GM12878 (cell line): Measurements from ENCODE around the gene LARP4. TPM values are rescaled to one million over a fixed set of nuclear protein-coding genes. Genes with fewer than 3 reads are reported as not detected.

Source experiments
- ATAC-seq: fragments of 200-7000 bp; cut with Tn5 transposase; 3 replicates; pipeline ENCODE4 v1.9.1; 2020; ENCODE audit warnings: mild to moderate bottlenecking, moderate library complexity
- BruUV-seq: library from RNA; stranded (reverse); fragments of 400-500 nt; replicated peaks from 2 replicates; lab custom pipeline; 2021; lab: Mats Ljungman, UMichigan
- CTCF ChIA-PET: fragments of 300-600 bp; sonication (Branson Sonifier 250); formaldehyde crosslinking; extraction: SDS; loops from one replicate; lab custom pipeline; 2021; ENCODE audit warnings: inconsistent platforms; lab: Yijun Ruan, JAX
- POLR2A ChIA-PET: fragments of 350-600 bp; formaldehyde crosslinking; extraction: SDS; loops from one replicate; lab custom pipeline; 2021; ENCODE audit warnings: inconsistent platforms; lab: Charles Lee
- RAD21 ChIA-PET: fragments of 300-600 bp; sonication (Branson Sonifier 250); formaldehyde crosslinking; loops from one replicate; lab custom pipeline; 2023; ENCODE audit warnings: antibody characterized with exemption; ENCODE audit not compliant: unreplicated experiment; lab: Charles Lee
- SMC1A ChIA-PET: fragments of 300-600 bp; sonication (Branson Sonifier 250); formaldehyde crosslinking; loops from one replicate; lab custom pipeline; 2023; ENCODE audit not compliant: unreplicated experiment, uncharacterized antibody; lab: Charles Lee
- DNase-seq: peaks from one replicate; pipeline ENCODE4 v3.0.0-alpha.2; 2011; ENCODE audit warnings: low read depth, low spot score
- FAIRE-seq: peaks from 3 replicates; lab custom pipeline; 2011; peaks lifted over from hg19 to GRCh38; lab: Jason Lieb, UNC
- H2AFZ ChIP-seq: 2 replicates; pipeline ENCODE4 v1.6.0; 2011; ENCODE audit warnings: low read depth, low read length, control low read depth; ENCODE audit not compliant: control insufficient read depth
- H3K27ac ChIP-seq: 2 replicates; pipeline ENCODE4 v1.5.1; 2011; ENCODE audit warnings: control low read depth; ENCODE audit not compliant: control insufficient read depth, insufficient read depth
- H3K27me3 ChIP-seq, 2 experiments: replicated peaks in 1 of 2; 2 replicates each; pipeline versions ENCODE4 v1.6.0 to v1.6.1; 2011; ENCODE audit warnings: low read length in 1 of 2; ENCODE audit not compliant: control insufficient read depth in 2 of 2, insufficient read depth in 2 of 2
- H3K36me3 ChIP-seq, 2 experiments: 2 replicates each; pipeline ENCODE4 v1.5.1; 2011; ENCODE audit warnings: low read length in 1 of 2; ENCODE audit not compliant: control insufficient read depth in 2 of 2, insufficient read depth in 2 of 2
- H3K4me1 ChIP-seq: 2 replicates; pipeline ENCODE4 v1.6.1; 2011; ENCODE audit warnings: mild to moderate bottlenecking, low read length, moderate library complexity, mixed read lengths; ENCODE audit not compliant: control insufficient read depth, insufficient read depth
- H3K4me2 ChIP-seq: 2 replicates; pipeline ENCODE4 v1.6.0; 2011; ENCODE audit warnings: control low read depth; ENCODE audit not compliant: control insufficient read depth, insufficient read depth
- H3K4me3 ChIP-seq: fragments of 200-600 bp; sonication (generic); 2 replicates; pipeline ENCODE4 v1.5.1; 2016
- H3K79me2 ChIP-seq: 2 replicates; pipeline ENCODE4 v1.6.0; 2011; ENCODE audit warnings: low read length; ENCODE audit not compliant: control insufficient read depth, insufficient read depth
- H3K9ac ChIP-seq: 2 replicates; pipeline ENCODE4 v1.8.0; 2011; ENCODE audit warnings: low read length, control low read depth, mixed read lengths; ENCODE audit not compliant: control insufficient read depth, insufficient read depth
- H3K9me3 ChIP-seq: replicated peaks from 3 replicates; pipeline ENCODE4 v1.5.1; 2011; ENCODE audit warnings: mild to moderate bottlenecking, low read length; ENCODE audit not compliant: control insufficient read depth, insufficient read depth
- H4K20me1 ChIP-seq: 2 replicates; pipeline ENCODE4 v1.6.0; 2011; ENCODE audit not compliant: control insufficient read depth, insufficient read depth
- EP300 ChIP-seq, 2 experiments: fragments of 150-350 bp in 1 of 2; IDR thresholded peaks; 2 replicates each; pipeline ENCODE4 v1.6.1; 2011 to 2012; ENCODE audit warnings: low read depth in 2 of 2, low read length in 2 of 2, borderline replicate concordance in 1 of 2, improper control_type of control experiment in 1 of 2, inconsistent platforms in 1 of 2; ENCODE audit not compliant: control insufficient read depth in 1 of 2
- NKRF ChIP-seq: fragments of 450-650 bp; conservative IDR thresholded peaks from 2 replicates; pipeline ENCODE4 v1.6.1; 2017; ENCODE audit warnings: mild to moderate bottlenecking, moderate library complexity
- WGBS: methylation state at CpG from one replicate; pipeline ENCODE4 v1.1.6; 2016; ENCODE audit warnings: low lambda C conversion rate; ENCODE audit not compliant: insufficient replicate concordance, insufficient coverage; ENCODE audit errors: missing lambda C conversion rate; 5-methylcytosine and 5-hydroxymethylcytosine counted together
- in situ Hi-C: fragments of 300-500 bp; cut with MboI; formaldehyde crosslinking; loops from 9 replicates; pipeline ENCODE4 v1.14.3; 2018; ENCODE audit warnings: mixed read lengths
- intact Hi-C: fragments of 100-400 bp; cut with micrococcal nuclease; formaldehyde crosslinking; loops from one replicate; pipeline ENCODE4 v1.14.2; 2022; ENCODE audit not compliant: unreplicated experiment
- polyA plus RNA-seq, 11 experiments: library from polyadenylated mRNA; depleted of rRNA in 4 of 11; unstranded in 6 of 11; stranded (reverse) in 5 of 11; fragments of >200 nt; fragmentation: Nextera tagmentation in 4 of 11; fragmentation: Illumina TruSeq in 1 of 11; extraction: Ambion mirVana in 4 of 11; extraction: Trizol in 1 of 11; gene quantifications; 1 replicate in 1 of 11; 2 replicates in 10 of 11; pipeline versions ENCODE4 v1.2.1 to v1.2.3, GENCODE V29; 2011 to 2016; ENCODE audit warnings: inconsistent platforms in 2 of 11, missing spikeins in 2 of 11, low read depth in 1 of 11
- total RNA-seq, 4 experiments: library from RNA; depleted of rRNA in 3 of 4; stranded (reverse); fragments of >200 nt in 3 of 4; fragmentation: Illumina TruSeq in 1 of 4; extraction: Trizol in 1 of 4; gene quantifications; 2 replicates each; pipeline versions ENCODE4 v1.2.1 to v1.2.3, GENCODE V29; 2013 to 2021
- TF ChIP-seq, protein P1 (sequence below): fragments of 150-350 bp; IDR thresholded peaks from 2 replicates; pipeline ENCODE4 v1.6.1; 2014; ENCODE audit warnings: mild to moderate bottlenecking, low read depth, low read length

Gene LARP4
- total and polyA plus RNA-seq, 10 of the 15 experiments (the other 5 are each of a cell fraction or from before 2014, with no cell fraction given), result 24.1 to 72.6 (median 35.6) TPM

DNA sequence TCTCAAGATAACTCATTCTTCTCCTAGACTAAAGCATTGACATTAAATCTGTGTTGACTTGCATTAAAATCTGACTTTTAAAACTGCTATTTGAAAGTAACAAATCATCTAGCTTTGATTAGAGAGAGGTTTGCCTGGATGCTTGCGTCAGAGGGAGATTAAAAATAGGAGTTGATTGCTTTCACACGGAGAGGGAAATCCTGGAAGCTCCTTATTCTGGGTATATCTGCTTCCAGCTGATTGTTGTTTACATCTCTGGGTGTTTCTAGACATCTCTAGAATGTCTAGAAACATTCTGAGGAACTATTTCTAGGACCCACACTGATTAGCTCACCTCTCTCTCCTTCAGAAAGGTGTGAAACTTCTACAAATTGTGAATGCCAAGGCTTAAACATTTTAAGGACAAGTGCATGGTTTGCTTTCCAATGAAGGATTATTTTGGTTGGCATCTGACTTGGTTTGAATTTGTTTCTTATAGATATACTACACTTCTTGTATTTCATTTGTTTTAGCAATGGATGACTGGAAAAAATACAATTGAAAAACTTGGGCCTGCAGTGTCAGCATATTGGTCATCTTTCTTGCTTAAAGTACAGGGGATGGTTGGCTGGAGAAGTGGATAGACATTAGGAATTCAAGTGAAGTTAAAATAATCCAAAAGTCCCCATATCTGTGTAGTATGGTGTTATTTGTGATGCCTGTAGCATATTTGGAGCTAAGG lies 106.2 kb downstream of the LARP4 start:
- Histone ChIP-seq H3K79me2 (peaks cover 67% of the 10 kb centered on the region), H2AFZ (no peak overlapping the region), H3K9ac (peak overlapping the region; percentile 95), H3K4me2 (peak overlapping the region; percentile 88), H3K36me3 (no peaks in the 10 kb centered on the region), H3K9me3 (no peaks in the 10 kb centered on the region), H3K4me1 (peaks cover 22% of the 10 kb centered on the region), H3K4me3 (peak overlapping the region; percentile 96), H3K27ac (peak overlapping the region; percentile 89), H3K27me3 (no peaks in the 10 kb centered on the region), H4K20me1 (no peaks in the 10 kb centered on the region)
- in situ Hi-C loops (loop anchor here (5.0 kb wide), 1 partner anchor 130 kb away; no protein-coding TSS in a partner anchor), intact Hi-C loops (loop anchor here (5.0 kb wide), 1 partner anchor 35 kb away; no protein-coding TSS in a partner anchor)
- FAIRE-seq (no peak), DNase-seq (no peak), ATAC-seq (no peak)
- ChIA-PET CTCF (interaction anchor here (0.8 to 8.7 kb wide), 16 partner anchors 12 to 295 kb away, joined by 3 to 181 read pairs (median 4); no protein-coding TSS in a partner anchor), RAD21 (interaction anchor here (1.0 to 8.6 kb wide), 20 partner anchors 9 to 258 kb away, joined by 3 to 179 read pairs (median 10); partner anchors contain the start of gene ATF1), POLR2A (interaction anchor here (0.8 to 6.4 kb wide), 12 partner anchors 9 to 257 kb away, joined by 3 to 58 read pairs (median 3); partner anchors contain the start of gene ATF1), SMC1A (interaction anchor here (1.0 to 12.5 kb wide), 23 partner anchors 8 to 258 kb away, joined by 3 to 227 read pairs (median 11); no protein-coding TSS in a partner anchor)
- WGBS, result 35% methylated on average over 2 of the region's 2 CpGs
- BruUV-seq, result no TSS peak
- TF ChIP-seq, protein P1, sequence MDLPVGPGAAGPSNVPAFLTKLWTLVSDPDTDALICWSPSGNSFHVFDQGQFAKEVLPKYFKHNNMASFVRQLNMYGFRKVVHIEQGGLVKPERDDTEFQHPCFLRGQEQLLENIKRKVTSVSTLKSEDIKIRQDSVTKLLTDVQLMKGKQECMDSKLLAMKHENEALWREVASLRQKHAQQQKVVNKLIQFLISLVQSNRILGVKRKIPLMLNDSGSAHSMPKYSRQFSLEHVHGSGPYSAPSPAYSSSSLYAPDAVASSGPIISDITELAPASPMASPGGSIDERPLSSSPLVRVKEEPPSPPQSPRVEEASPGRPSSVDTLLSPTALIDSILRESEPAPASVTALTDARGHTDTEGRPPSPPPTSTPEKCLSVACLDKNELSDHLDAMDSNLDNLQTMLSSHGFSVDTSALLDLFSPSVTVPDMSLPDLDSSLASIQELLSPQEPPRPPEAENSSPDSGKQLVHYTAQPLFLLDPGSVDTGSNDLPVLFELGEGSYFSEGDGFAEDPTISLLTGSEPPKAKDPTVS, result peak; percentile 98
- TF ChIP-seq NKRF, result 0 out of 2 replicates have a peak, but pooled peaks have one; percentile 34
- no peak for TF ChIP-seq EP300 (IDR thresholded peaks at IDR 0.05; ENCODE audit: borderline replicate concordance in 1 of 2, control insufficient read depth in 1 of 2, low read depth in 2 of 2, low read length in 2 of 2)
- TF ChIP-seq, all 136 proteins: peak for 2
